Activated naive CD8-positive, alpha-beta T cell treated with anti-CD3 and anti-CD28 coated beads for 36 hours (primary cell): ENCODE measurements around the gene MYBPC2. TPM values are rescaled to one million over a fixed set of nuclear protein-coding genes. Genes with fewer than 3 reads are reported as not detected.
A peak's percentile ranks its signal among the peaks of the same experiment; 100 is the strongest.

Source experiments
- DNase-seq: peaks from one replicate; pipeline ENCODE4 v3.0.0; 2021
- H3K27ac Mint-ChIP-seq: one replicate; pipeline ENCODE4 v1.8.0; 2022; ENCODE audit warnings: mild to moderate bottlenecking, moderate library complexity, mixed read lengths
- H3K27me3 Mint-ChIP-seq: one replicate; pipeline ENCODE4 v1.8.0; 2022; ENCODE audit warnings: mild to moderate bottlenecking, mixed read lengths
- H3K36me3 Mint-ChIP-seq: one replicate; pipeline ENCODE4 v1.8.0; 2021; ENCODE audit warnings: mild to moderate bottlenecking, mixed read lengths
- H3K4me1 Mint-ChIP-seq: one replicate; pipeline ENCODE4 v1.8.0; 2021; ENCODE audit warnings: mixed read lengths
- H3K4me3 Mint-ChIP-seq: one replicate; pipeline ENCODE4 v1.8.0; 2022; ENCODE audit warnings: mild to moderate bottlenecking, moderate library complexity, mixed read lengths
- H3K9me3 Mint-ChIP-seq: one replicate; pipeline ENCODE4 v1.8.0; 2022; ENCODE audit warnings: mixed read lengths
- total RNA-seq, 2 experiments: library from RNA; stranded (reverse); gene quantifications; one replicate each; pipeline ENCODE4 v1.2.3, GENCODE V29; 2021

MYBPC2 gene
- total RNA-seq, 2 experiments from 2014 or later: 0.12 to 0.45 TPM

DNA sequence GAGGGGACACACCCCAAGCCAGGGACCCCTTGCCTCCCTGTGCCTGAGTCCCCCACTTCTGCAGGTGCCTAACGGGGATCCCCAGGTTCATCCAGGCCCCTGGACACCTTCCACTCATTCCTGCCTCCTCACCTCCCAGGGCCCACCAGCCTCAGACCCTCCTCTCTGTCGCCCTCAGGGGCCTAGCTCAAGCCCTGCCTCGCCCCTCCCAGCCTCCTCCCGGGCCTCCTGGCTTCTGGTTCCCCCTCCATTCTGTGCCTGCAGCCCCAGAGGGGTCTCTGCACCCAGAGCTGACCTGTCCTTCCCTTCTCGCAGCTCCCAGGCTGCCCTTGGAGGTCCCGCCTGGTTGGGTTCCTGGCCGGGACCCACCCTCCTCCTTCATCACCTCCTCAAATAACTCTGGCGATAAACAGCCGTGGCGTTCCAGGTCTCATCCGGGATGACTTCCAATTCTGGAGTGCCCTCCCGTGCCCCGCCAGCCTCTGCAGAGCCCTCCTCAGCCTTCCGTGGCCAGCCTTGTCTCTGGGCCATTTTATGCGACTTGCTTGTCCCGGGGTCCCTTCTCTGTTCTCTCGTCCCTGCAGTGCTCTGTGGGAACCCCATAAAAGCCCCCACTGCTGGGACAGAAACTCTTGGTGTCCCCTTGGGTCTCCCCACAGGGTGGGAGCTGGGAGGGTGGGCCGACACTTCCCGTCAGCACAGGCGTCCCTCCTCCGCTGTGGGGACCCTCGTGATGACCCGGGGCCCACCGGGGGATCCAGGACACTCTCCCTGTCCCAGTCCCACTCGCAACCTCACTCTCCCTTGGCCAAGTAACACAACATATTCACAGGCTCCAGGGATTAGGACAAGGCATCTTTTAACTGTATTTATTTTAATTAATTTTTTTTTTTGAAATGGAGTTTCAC, 69.1 kb downstream of the MYBPC2 start:
- Mint-ChIP-seq H3K27ac (no peak overlapping the region), H3K36me3 (no peaks in the 10 kb centered on the region), H3K27me3 (no peaks in the 10 kb centered on the region), H3K4me1 (no peaks in the 10 kb centered on the region), H3K9me3 (no peaks in the 10 kb centered on the region), H3K4me3 (no peak overlapping the region)
- DNase-seq: no peak

- H3K27me3 Mint-ChIP-seq: no peaks in the 10 kb centered on the region
- no peak for DNase-seq
- H3K36me3 Mint-ChIP-seq: peaks cover 2% of the 10 kb centered on the region
- no peaks in the 10 kb centered on the region for H3K4me1 Mint-ChIP-seq
- no peaks in the 10 kb centered on the region for H3K9me3 Mint-ChIP-seq
- no peak overlapping the region for H3K27ac Mint-ChIP-seq
- no peak overlapping the region for H3K4me3 Mint-ChIP-seq
These were observed 73.3 kb downstream of the MYBPC2 start for GRCh38 chr19:50505856-50506611.

- Mint-ChIP-seq H3K4me3 (no peak overlapping the region), H3K9me3 (no peaks in the 10 kb centered on the region), H3K27ac (no peak overlapping the region), H3K36me3 (peaks cover 4% of the 10 kb centered on the region), H3K27me3 (peaks cover 5% of the 10 kb centered on the region), H3K4me1 (peaks cover 2% of the 10 kb centered on the region)
- DNase-seq: no peak
These were observed 74.0 kb downstream of the MYBPC2 start for GRCh38 chr19:50506700-50507099.

DNA sequence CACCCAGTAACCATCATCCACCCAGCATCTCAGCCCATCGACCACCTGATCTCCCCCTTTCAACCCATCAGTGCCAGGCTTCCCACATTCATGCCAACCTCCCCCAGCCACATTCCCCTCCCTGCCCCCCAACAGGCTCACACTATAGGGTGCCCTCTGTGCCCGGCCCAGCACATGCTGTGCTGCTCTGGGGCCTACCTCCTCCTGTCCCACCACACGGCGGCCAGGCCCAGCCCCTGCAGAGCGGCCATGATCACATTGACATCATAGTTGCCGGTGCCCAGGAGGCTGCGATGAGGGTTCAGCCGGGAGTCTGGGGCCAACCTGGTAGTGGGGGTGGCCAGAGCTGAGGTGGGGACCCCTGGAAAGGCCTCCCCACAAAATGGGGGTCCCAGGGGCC, 74.7 kb downstream of the MYBPC2 start:
- no peak for DNase-seq
- H3K4me3 Mint-ChIP-seq: no peak overlapping the region
- no peaks in the 10 kb centered on the region for H3K9me3 Mint-ChIP-seq
- H3K27me3 Mint-ChIP-seq: peaks cover 6% of the 10 kb centered on the region
- H3K36me3 Mint-ChIP-seq: peaks cover 4% of the 10 kb centered on the region
- peak overlapping the region; percentile 3 for H3K27ac Mint-ChIP-seq
- peaks cover 2% of the 10 kb centered on the region for H3K4me1 Mint-ChIP-seq

DNA sequence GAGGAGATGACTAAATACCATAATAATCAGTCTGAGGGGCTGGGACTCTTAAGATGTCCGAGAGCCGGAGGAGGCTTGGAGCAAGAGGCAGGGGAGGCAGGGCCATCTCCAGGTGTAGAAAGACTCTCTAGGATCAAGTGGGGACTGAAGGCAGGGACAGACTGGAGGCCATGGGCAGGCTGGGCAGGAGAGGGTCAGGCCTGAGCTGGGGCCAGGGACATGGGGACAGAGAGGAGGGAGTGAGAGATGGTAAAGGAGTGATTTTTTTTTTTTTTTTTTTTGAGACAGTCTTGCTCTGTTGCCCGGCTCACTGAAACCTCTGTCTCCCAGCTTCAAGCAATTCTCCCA, 76.1 kb downstream of the MYBPC2 start:
- H3K4me1 Mint-ChIP-seq: peaks cover 2% of the 10 kb centered on the region

DNA sequence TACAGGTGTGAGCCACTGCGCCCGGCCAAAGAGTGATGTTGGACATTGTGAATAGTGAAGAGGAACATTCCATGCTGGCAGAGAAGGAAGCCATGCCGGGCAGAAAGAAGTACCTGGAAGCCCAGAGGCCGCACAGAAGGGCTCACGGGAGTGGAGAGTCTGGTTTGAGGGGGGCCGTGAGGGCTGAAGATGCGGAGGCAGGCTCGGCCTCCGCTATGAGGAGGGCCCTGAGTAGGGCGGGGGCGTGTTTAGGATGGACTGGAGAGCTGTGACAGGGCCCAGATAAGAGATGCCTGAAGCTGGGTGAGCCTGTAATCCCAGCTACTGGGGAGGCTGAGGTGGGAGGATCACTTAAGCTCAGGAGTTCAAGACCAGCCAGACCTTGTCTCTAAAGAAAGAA, 76.7 kb downstream of the MYBPC2 start:
- no peak for DNase-seq
- H3K9me3 Mint-ChIP-seq: no peaks in the 10 kb centered on the region
- H3K27me3 Mint-ChIP-seq: peaks cover 17% of the 10 kb centered on the region
- peaks cover 4% of the 10 kb centered on the region for H3K36me3 Mint-ChIP-seq
- H3K27ac Mint-ChIP-seq: no peak overlapping the region
- peaks cover 3% of the 10 kb centered on the region for H3K4me1 Mint-ChIP-seq
- H3K4me3 Mint-ChIP-seq: peak overlapping the region; percentile 11

More for the DNA sequence above, 76.1 kb downstream of the MYBPC2 start:
- H3K36me3 Mint-ChIP-seq: peaks cover 4% of the 10 kb centered on the region
- H3K9me3 Mint-ChIP-seq: no peaks in the 10 kb centered on the region
- peak overlapping the region; percentile 47 for H3K27ac Mint-ChIP-seq
- H3K4me3 Mint-ChIP-seq: no peak overlapping the region
- H3K27me3 Mint-ChIP-seq: peaks cover 12% of the 10 kb centered on the region
- no peak for DNase-seq

DNA sequence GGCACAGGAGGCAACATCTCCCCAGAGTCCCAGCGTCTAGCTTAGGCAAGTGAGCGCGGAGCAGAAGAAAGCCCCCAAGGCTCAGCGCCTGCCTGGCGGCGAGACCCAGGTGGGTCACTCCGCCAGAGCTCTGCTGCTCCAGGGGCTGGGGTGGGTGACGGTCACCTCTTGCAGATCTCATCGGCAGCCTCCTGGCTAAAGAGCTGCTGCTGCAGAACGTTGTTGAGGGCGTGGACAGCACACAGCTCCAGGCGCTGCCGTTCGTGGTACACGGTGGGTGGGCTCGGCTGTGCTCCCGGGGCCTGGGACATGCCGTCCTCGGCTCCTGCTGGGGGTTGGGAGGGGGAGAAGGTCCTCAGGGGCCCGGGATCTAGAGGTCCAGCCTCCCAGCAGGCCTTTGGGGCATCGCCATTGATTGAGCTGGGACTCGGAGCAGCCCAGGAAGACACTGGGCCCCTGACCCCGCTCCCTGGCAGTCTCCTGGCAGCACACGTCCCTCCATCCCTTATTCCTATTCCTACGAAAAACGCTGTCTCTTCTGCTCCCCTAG, 77.5 kb downstream of the MYBPC2 start:
- Mint-ChIP-seq H3K9me3 (no peaks in the 10 kb centered on the region), H3K36me3 (peaks cover 4% of the 10 kb centered on the region), H3K4me3 (peak overlapping the region; percentile 95), H3K4me1 (peaks cover 4% of the 10 kb centered on the region), H3K27ac (peak overlapping the region; percentile 92), H3K27me3 (peaks cover 21% of the 10 kb centered on the region)
- no peak for DNase-seq

- Mint-ChIP-seq H3K4me1 (peaks cover 4% of the 10 kb centered on the region), H3K9me3 (no peaks in the 10 kb centered on the region), H3K4me3 (peak overlapping the region; percentile 95), H3K36me3 (peaks cover 4% of the 10 kb centered on the region), H3K27ac (peak overlapping the region; percentile 92), H3K27me3 (peaks cover 24% of the 10 kb centered on the region)
- no peak for DNase-seq
These were observed 78.0 kb downstream of the MYBPC2 start for GRCh38 chr19:50510700-50511068.

GRCh38 chr19:50511069-50511822, 78.6 kb downstream of the MYBPC2 start, which contains the start of gene JOSD2:
Gene JOSD2 (minus strand): TSS chr19:50511191. CDS start chr19:50510431, 760 bp downstream.
- Mint-ChIP-seq H3K27me3 (peaks cover 29% of the 10 kb centered on the region), H3K4me3 (peak within 1 kb of the TSS; percentile 95), H3K9me3 (no peaks in the 10 kb centered on the region), H3K27ac (peak within 1 kb of the TSS; percentile 92), H3K36me3 (peaks cover 4% of the 10 kb centered on the region), H3K4me1 (peaks cover 4% of the 10 kb centered on the region)
- DNase-seq: peak; percentile 97

DNA sequence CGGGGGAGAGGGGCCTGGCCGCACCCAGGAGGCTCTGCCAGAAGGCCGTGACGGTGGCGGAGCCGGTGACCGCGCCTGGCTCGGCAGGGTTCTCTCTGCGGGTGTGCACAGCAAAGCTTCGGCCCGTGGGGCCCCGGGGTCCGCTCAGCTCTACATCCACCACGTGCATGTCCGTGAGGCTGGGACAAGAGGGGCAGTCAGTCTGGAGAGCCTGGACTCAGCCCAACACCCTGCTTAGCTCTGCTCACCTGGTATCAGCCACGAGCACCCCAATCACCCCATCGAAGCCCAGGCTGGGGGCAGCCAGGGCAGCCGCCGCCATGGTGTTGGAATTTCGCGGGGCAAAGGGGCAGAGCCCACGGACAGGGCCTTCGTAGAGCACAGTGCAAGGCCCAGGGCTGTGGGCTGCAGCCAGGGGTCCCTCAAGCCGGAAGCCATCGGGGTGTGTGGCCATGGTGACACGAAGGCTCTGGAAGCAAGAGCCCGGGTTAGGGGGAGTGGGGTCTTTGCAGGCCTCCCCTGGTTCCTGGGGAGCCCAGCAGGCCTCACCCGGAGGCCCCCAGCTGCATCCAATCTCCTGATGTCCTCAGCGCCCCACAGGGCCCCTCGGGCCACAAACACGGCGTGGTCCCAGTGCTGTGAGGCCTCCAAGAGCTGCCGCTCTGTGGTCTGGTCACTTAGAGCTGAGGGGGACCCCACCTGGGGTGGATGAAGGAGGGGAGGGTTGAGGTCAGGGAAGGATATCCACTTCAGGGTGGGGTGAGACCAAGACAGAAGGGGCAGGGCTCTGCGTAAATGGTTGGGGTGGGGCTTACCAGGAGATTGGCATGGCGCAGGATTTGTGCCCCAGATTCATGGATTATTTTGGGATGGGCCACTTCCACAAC, 79.7 kb downstream of the MYBPC2 start:
- no peaks in the 10 kb centered on the region for H3K9me3 Mint-ChIP-seq
- H3K27me3 Mint-ChIP-seq: peaks cover 36% of the 10 kb centered on the region
- no peak for DNase-seq
- peaks cover 4% of the 10 kb centered on the region for H3K36me3 Mint-ChIP-seq
- peak overlapping the region; percentile 95 for H3K4me3 Mint-ChIP-seq
- H3K4me1 Mint-ChIP-seq: peaks cover 4% of the 10 kb centered on the region
- H3K27ac Mint-ChIP-seq: no peak overlapping the region

- no peak for DNase-seq
- peak overlapping the region; percentile 6 for H3K27ac Mint-ChIP-seq
- H3K4me3 Mint-ChIP-seq: no peak overlapping the region
- H3K36me3 Mint-ChIP-seq: peaks cover 4% of the 10 kb centered on the region
- H3K4me1 Mint-ChIP-seq: peaks cover 4% of the 10 kb centered on the region
- peaks cover 36% of the 10 kb centered on the region for H3K27me3 Mint-ChIP-seq
- no peaks in the 10 kb centered on the region for H3K9me3 Mint-ChIP-seq
These were observed 80.5 kb downstream of the MYBPC2 start for GRCh38 chr19:50512999-50513745.

DNA sequence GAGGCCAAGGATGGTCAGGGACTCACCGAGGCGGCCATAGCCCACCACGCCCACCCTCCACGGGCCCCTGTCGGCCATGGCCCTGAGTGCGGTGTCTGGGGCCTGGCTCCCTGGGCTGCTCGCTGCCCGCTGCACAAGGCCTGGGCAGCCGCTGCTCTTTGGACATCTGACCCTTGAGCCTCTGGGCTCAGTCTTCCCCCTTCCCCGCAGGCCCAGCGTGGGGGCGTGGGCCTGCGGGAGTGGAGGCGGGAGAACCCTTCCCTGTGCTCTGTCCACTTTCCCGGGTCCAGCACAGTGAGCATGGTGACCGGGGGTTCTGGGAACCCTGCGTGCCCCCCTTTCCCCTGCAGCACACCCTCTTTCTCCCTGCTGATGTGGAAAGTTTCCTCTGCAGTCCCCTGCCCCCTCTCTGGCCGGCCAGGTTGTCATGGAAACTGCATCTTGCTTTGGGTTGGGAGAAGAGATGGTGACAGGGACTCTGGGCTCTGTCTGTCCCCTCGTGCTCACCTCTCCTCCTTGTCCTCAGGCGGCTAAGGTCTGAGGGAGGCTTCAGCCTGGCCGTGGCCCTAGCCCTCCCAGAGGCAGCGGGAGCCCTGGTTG, 81.2 kb downstream of the MYBPC2 start, which contains the start of gene ASPDH:
TSS of gene ASPDH (minus strand) at position 168 of the 600 bp plus-strand sequence. CDS start at position 78, 90 bp downstream.
- H3K9me3 Mint-ChIP-seq: no peaks in the 10 kb centered on the region
- peaks cover 4% of the 10 kb centered on the region for H3K4me1 Mint-ChIP-seq
- H3K27me3 Mint-ChIP-seq: peaks cover 40% of the 10 kb centered on the region
- H3K4me3 Mint-ChIP-seq: no peak within 1 kb of the TSS
- H3K27ac Mint-ChIP-seq: peak within 1 kb of the TSS; percentile 6
- no peak for DNase-seq
- H3K36me3 Mint-ChIP-seq: peaks cover 2% of the 10 kb centered on the region
